Measurements from ENCODE around the gene KLHL18.

DNA sequence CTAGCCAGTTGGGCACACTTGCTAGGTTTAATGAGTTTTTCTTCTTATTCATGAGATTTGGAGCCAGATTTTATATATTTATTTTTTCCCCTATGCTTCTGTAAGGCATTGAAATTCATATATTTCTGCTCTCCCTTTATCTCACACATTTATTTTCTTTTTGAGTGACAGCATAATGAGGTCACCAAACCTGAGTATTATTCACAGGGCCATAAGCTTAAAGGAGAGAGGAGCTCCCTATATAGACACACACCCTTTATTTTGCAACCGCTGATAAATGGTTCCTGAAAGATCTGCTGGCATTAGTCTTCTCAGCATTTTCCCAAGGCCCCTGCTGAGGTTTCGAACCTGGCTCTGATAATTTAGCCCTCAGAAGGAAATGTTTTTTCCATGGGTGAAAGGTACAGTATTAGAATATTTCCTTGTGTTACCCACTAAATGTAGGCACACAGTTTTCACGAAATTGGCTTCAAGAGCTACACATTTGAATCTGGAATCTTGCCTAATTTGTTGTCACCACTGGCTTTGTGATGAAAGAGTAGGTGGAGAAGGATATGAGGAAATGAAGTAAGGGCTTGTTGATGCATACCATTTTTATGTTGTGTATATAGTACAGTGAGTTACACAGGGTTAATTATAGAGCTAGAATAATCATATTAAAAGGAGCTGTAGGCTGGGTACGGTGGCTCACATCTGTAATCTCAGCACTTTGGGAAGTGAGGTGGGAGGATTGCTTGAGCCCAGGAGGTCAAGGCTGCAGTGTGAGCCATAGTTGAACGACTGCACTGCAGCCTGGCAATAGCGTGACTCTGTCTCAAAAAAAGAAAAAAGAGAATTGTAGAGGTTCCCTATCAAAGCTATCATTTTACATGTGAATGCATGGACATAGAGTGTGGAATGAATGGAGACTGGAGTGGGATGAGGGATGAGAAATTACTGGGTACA is 6.5 kb downstream of the KLHL18 start:
- no peak for TF ChIP-seq POLR2A (IDR thresholded peaks at IDR 0.05)
- TF ChIP-seq, protein P1, sequence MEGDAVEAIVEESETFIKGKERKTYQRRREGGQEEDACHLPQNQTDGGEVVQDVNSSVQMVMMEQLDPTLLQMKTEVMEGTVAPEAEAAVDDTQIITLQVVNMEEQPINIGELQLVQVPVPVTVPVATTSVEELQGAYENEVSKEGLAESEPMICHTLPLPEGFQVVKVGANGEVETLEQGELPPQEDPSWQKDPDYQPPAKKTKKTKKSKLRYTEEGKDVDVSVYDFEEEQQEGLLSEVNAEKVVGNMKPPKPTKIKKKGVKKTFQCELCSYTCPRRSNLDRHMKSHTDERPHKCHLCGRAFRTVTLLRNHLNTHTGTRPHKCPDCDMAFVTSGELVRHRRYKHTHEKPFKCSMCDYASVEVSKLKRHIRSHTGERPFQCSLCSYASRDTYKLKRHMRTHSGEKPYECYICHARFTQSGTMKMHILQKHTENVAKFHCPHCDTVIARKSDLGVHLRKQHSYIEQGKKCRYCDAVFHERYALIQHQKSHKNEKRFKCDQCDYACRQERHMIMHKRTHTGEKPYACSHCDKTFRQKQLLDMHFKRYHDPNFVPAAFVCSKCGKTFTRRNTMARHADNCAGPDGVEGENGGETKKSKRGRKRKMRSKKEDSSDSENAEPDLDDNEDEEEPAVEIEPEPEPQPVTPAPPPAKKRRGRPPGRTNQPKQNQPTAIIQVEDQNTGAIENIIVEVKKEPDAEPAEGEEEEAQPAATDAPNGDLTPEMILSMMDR (IDR thresholded peaks at IDR 0.05): no peak

Measured in adrenal gland (tissue), 5 donors.